T-cell (primary cell): ENCODE measurements around the gene VASP. TPM values are rescaled to one million over a fixed set of nuclear protein-coding genes. Genes with fewer than 3 reads are reported as not detected.

Experiments used
- ATAC-seq, 4 experiments: fragments of 200-7000 bp in 3 of 4; fragments of 150-1000 bp in 1 of 4; cut with Tn5 transposase; replicated peaks in 1 of 4; 1 replicate in 3 of 4; 2 replicates in 1 of 4; pipeline ENCODE4 v1.10.0; 2021; ENCODE audit warnings: moderate library complexity in 3 of 4, mild to moderate bottlenecking in 2 of 4, moderate number of reproducible peaks in 1 of 4
- CTCF ChIA-PET, 2 donors: fragments of 300-600 bp; sonication (Branson Sonifier 250); formaldehyde crosslinking; loops; one replicate each; lab custom pipeline; 2022; ENCODE audit warnings: antibody characterized with exemption in 2 of 2; lab: Charles Lee
- POLR2A ChIA-PET, 2 donors: fragments of 300-600 bp; sonication (Branson Sonifier 250); formaldehyde crosslinking; loops; one replicate each; lab custom pipeline; 2022; ENCODE audit warnings: antibody characterized with exemption in 2 of 2; lab: Charles Lee
- DNase-seq, 35 experiments: peaks; one replicate each; pipeline versions ENCODE4 v3.0.0 to v3.0.0-alpha.2; 2013 to 2023
- H3K27ac ChIP-seq: one replicate; pipeline ENCODE4 v1.5.1; 2013; ENCODE audit warnings: low read length
- H3K27me3 ChIP-seq, 2 experiments: replicated peaks in 1 of 2; 1 replicate in 1 of 2; 2 replicates in 1 of 2; pipeline versions ENCODE4 v1.6.1 to v1.7.0; 2013; ENCODE audit warnings: low read length in 1 of 2, mixed read lengths in 1 of 2; ENCODE audit not compliant: control insufficient read depth in 2 of 2, insufficient read depth in 2 of 2; ENCODE audit errors: extremely low read depth in 1 of 2
- H3K36me3 ChIP-seq, 2 donors: 1 replicate in 1 of 2; 2 replicates in 1 of 2; pipeline versions ENCODE4 v1.6.1 to v1.7.0; 2013; ENCODE audit warnings: low read length in 1 of 2; ENCODE audit not compliant: control insufficient read depth in 2 of 2, insufficient read depth in 1 of 2; ENCODE audit errors: extremely low read depth in 1 of 2
- H3K4me1 ChIP-seq, 2 experiments: 1 replicate in 1 of 2; 2 replicates in 1 of 2; pipeline versions ENCODE4 v1.6.1 to v1.7.0; 2013; ENCODE audit warnings: low read length in 2 of 2, mixed read lengths in 1 of 2; ENCODE audit not compliant: insufficient read depth in 2 of 2, control insufficient read depth in 1 of 2; ENCODE audit errors: extremely low read depth in 1 of 2
- H3K4me3 ChIP-seq, 2 donors: 1 replicate in 1 of 2; 2 replicates in 1 of 2; pipeline versions ENCODE4 v1.5.1 to v1.7.0; 2013; ENCODE audit warnings: mild to moderate bottlenecking in 2 of 2, low read length in 1 of 2, moderate library complexity in 1 of 2; ENCODE audit not compliant: control insufficient read depth in 1 of 2; ENCODE audit errors: extremely low read depth in 1 of 2
- H3K9me3 ChIP-seq: 2 replicates; pipeline ENCODE4 v1.7.0; 2013
- H3K27ac Mint-ChIP-seq, 2 donors: one replicate each; pipeline ENCODE4 v1.8.0; 2020 to 2021; ENCODE audit warnings: mild to moderate bottlenecking in 2 of 2, mixed read lengths in 2 of 2
- H3K27me3 Mint-ChIP-seq, 2 donors: one replicate each; pipeline ENCODE4 v1.8.0; 2021 to 2022; ENCODE audit warnings: mixed read lengths in 2 of 2
- H3K36me3 Mint-ChIP-seq: one replicate; pipeline ENCODE4 v1.8.0; 2021; ENCODE audit warnings: mixed read lengths
- H3K4me1 Mint-ChIP-seq, 3 donors: one replicate each; pipeline ENCODE4 v1.8.0; 2020 to 2022; ENCODE audit warnings: mixed read lengths in 3 of 3, mild to moderate bottlenecking in 1 of 3
- H3K4me3 Mint-ChIP-seq, 3 donors: one replicate each; pipeline ENCODE4 v1.8.0; 2020 to 2022; ENCODE audit warnings: mild to moderate bottlenecking in 3 of 3, mixed read lengths in 3 of 3, moderate library complexity in 3 of 3
- H3K9me3 Mint-ChIP-seq, 3 donors: one replicate each; pipeline ENCODE4 v1.8.0; 2020 to 2022; ENCODE audit warnings: mixed read lengths in 3 of 3
- WGBS: methylation state at CpG from one replicate; pipeline ENCODE4 v1.1.5; 2013; ENCODE audit warnings: missing lambda C conversion rate; ENCODE audit not compliant: insufficient coverage; 5-methylcytosine and 5-hydroxymethylcytosine counted together
- total RNA-seq, 35 experiments: library from RNA in 6 of 35; stranded (reverse) in 6 of 35; fragments of 120-200 nt in 1 of 35; gene quantifications; one replicate each; pipeline versions ENCODE4 v1.2.1 to v1.2.4 and lab custom pipeline; 2013 to 2026

Gene VASP
- total RNA-seq, 5 donors from 2014 or later (not counting 1 experiment from before 2014, with no cell fraction given), result 77.4 to 113 (median 101) TPM

DNA sequence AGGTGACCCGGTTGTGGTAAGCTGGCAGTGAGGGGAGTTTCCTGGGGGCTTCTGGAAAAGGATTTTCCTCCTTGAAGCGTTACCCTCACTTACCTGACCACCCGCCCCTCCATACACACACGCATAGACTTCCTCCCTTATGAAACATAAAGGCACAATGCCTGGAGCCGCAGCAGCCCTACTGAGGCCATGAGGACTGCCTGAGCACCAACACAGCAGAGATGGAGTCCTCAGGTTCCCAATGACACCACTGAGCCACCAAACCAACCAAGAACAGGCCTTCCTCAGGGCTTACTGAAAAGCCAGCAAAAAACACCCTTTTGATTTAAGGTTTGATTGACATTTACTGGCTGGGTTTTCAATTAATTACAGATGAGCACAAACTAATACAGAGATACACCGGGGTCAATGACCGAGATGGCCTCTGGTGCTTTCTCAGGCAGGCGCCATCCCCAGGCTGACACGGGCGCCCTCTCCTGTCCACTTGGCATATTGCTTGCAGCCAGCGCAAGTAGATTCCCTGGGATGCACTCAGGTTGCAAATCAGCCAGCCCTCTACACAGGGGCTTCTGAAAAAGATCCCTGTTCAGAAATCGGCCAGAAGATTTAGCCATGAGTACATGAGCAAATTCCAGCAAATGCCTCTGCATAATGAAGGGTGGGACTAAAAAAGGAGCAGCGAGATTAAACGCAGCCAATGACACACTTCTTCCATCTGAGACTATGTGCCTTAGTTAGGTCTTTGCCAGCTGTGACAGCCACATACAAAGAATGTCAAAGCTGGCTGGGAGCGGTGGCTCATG lies 62.5 kb downstream of the VASP start:
- Mint-ChIP-seq H3K4me3 (no peak overlapping the region), H3K27ac (no peak overlapping the region), H3K9me3 (no peaks in the 10 kb centered on the region), H3K27me3 (no peaks in the 10 kb centered on the region), H3K36me3 (peaks cover 8% of the 10 kb centered on the region), H3K4me1 (peaks cover 6 to 18% (median 9%) of the 10 kb centered on the region in 3 donors)
- Histone ChIP-seq H3K27ac (no peak overlapping the region), H3K4me3 (no peak overlapping the region), H3K27me3 (no peaks in the 10 kb centered on the region), H3K36me3 (peaks cover 0 to 3% of the 10 kb centered on the region in 2 donors), H3K9me3 (no peaks in the 10 kb centered on the region), H3K4me1 (peaks cover 0 to 12% of the 10 kb centered on the region in 2 experiments)
- 64% methylated on average over 9 of the region's 15 CpGs for WGBS
- peak in 34 of 35 experiments; percentile 9 to 66 (median 41) for DNase-seq
- ChIA-PET POLR2A (no interaction called here), CTCF (interaction anchor here (0.5 to 0.7 kb wide), 2 partner anchors 11 to 48 kb away, joined by 4 to 6 read pairs; no protein-coding TSS in a partner anchor)
- ATAC-seq, result peak; percentile 36 to 66 (median 64)

DNA sequence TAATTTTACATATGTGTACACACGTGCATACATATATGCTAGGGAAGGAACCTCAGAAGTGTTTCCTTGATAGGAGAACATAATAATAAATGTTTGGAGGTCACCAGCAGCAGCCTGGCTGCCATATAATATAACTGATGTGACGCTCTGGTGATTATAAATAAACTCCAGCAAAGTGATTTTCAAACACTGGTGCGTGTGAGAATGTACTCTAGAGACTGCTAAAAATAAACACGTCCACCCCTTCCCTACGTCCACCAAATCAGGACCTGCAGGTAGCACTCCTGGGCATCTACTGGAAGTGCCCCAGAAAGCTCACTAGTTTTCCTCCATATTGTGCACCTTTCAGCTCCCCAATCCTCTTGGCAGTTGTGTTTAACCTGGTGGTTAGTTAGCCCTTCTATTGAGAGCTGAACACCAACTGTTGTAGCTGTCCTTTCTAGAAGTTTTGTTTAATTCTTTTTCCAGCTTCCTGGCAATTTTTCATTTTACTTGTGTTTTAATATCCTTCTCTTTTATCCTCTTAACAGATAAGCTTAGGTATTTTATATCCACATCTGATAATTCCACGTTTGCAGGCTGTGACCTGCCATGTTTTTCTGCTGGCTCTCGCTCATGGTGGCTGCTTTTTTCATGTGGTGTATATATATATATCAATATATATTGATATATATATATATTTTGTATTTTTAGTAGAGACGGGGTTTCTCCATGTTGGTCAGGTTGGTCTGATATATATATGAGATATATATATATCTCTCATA lies 64.4 kb downstream of the VASP start:
- no peaks in the 10 kb centered on the region for H3K27me3 ChIP-seq
- Mint-ChIP-seq H3K4me3 (no peak overlapping the region), H3K36me3 (peaks cover 10% of the 10 kb centered on the region), H3K27ac (no peak overlapping the region), H3K9me3 (no peaks in the 10 kb centered on the region), H3K4me1 (peaks cover 6 to 21% (median 10%) of the 10 kb centered on the region in 3 donors), H3K27me3 (no peaks in the 10 kb centered on the region)
- ChIA-PET CTCF (interaction anchor here in 1 of 2 donors (0.6 kb wide), 1 partner anchor 178 kb away, joined by 5 read pairs; no protein-coding TSS in a partner anchor), POLR2A (interaction anchor here (0.6 kb wide), 2 partner anchors 70 to 119 kb away, joined by 3 to 7 read pairs; no protein-coding TSS in a partner anchor)
- 88% methylated on average over 3 of the region's 8 CpGs for WGBS
- H3K27ac ChIP-seq, result no peak overlapping the region
- H3K36me3 ChIP-seq, result peaks cover 0 to 3% of the 10 kb centered on the region in 2 donors
- no peak for ATAC-seq
- DNase-seq, result no peak
- no peaks in the 10 kb centered on the region for H3K9me3 ChIP-seq
- peaks cover 0 to 7% of the 10 kb centered on the region in 2 experiments for H3K4me1 ChIP-seq
- H3K4me3 ChIP-seq, result no peak overlapping the region

DNA sequence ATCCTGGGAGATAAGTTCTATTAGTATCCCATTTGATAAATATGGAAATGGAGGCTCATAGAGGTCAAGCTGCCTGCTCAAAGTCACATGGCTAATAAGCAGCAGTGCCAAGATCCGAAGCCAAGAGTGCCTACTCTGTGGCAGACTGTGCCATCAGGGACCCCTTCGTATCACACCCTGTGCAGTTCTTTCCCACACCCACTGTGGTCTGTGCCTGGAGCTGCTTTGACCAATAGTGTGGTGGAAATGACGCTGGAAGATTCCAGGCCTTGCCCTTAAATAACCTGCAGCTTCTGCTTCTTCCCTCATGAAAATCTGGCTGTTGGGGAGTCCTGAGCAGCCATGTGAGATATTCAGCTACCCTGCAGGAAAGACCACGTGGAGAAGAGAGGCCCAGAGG lies 67.2 kb downstream of the VASP start:
- CTCF ChIA-PET, result no interaction called here
- no peak for DNase-seq
- Histone ChIP-seq H3K27ac (no peak overlapping the region), H3K36me3 (peaks cover 0 to 3% of the 10 kb centered on the region in 2 donors), H3K4me1 (peaks cover 0 to 5% of the 10 kb centered on the region in 2 experiments), H3K27me3 (no peaks in the 10 kb centered on the region), H3K9me3 (no peaks in the 10 kb centered on the region), H3K4me3 (no peak overlapping the region)
- POLR2A ChIA-PET, result interaction anchor here in 1 of 2 donors (0.5 kb wide), 1 partner anchor 85 kb away, joined by 5 read pairs; no protein-coding TSS in a partner anchor
- Mint-ChIP-seq H3K27ac (no peak overlapping the region), H3K4me1 (peaks cover 12 to 22% (median 19%) of the 10 kb centered on the region in 3 donors), H3K9me3 (no peaks in the 10 kb centered on the region), H3K27me3 (no peaks in the 10 kb centered on the region), H3K36me3 (peaks cover 11% of the 10 kb centered on the region), H3K4me3 (no peak overlapping the region)
- no peak for ATAC-seq
- 60% methylated on average over 2 of the region's 4 CpGs for WGBS

GRCh38 chr19:45575216-45575615 lies 67.9 kb downstream of the VASP start:
- no peak overlapping the region for H3K4me3 Mint-ChIP-seq
- POLR2A ChIA-PET, result no interaction called here
- no peaks in the 10 kb centered on the region for H3K27me3 ChIP-seq
- H3K4me3 ChIP-seq, result no peak overlapping the region
- no peak overlapping the region for H3K27ac Mint-ChIP-seq
- H3K27ac ChIP-seq, result no peak overlapping the region
- H3K4me1 Mint-ChIP-seq, result peaks cover 7 to 15% (median 12%) of the 10 kb centered on the region in 3 donors
- no peaks in the 10 kb centered on the region for H3K9me3 ChIP-seq
- CTCF ChIA-PET, result no interaction called here
- ATAC-seq (no peak), DNase-seq (no peak)
- peaks cover 7% of the 10 kb centered on the region for H3K36me3 Mint-ChIP-seq
- no peaks in the 10 kb centered on the region for H3K27me3 Mint-ChIP-seq
- H3K4me1 ChIP-seq, result no peaks in the 10 kb centered on the region
- no peaks in the 10 kb centered on the region for H3K9me3 Mint-ChIP-seq
- no CpG with 5 or more reads among the region's 5 CpGs for WGBS
- H3K36me3 ChIP-seq, result peaks cover 0 to 3% of the 10 kb centered on the region in 2 donors

Other genes starting within 250 kb of the VASP start
- gene CKM, start 184.6 kb upstream of the VASP start, total RNA-seq, result not detected
- gene KLC3, start 166.7 kb upstream of the VASP start, total RNA-seq, result under 1 TPM in 1 of 5 donors, not detected in 4; 0.35 TPM
- 10 to 100 TPM; 14.5 to 23.2 (median 21.3) TPM for gene ERCC2, start 136.9 kb upstream of the VASP start, total RNA-seq
- gene PPP1R13L, start 102.4 kb upstream of the VASP start, total RNA-seq, result 10 to 100 TPM in 4 of 5 donors, 1 to 10 TPM in 1; 7.9 to 15.7 (median 12.5) TPM
- 1 to 10 TPM in 3 of 5 donors, under 1 TPM in 2; 0.82 to 6.2 (median 5.0) TPM for gene POLR1G, start 100.8 kb upstream of the VASP start, total RNA-seq
- 10 to 100 TPM; 41.7 to 55.4 (median 51.6) TPM for gene ERCC1, start 83.6 kb upstream of the VASP start, total RNA-seq
- 1,000 to 10,000 TPM in 1 of 5 donors, 100 to 1,000 TPM in 1, 10 to 100 TPM in 1, 1 to 10 TPM in 2; 6.7 to 1,173 (median 10.4) TPM for gene FOSB, start 39.5 kb upstream of the VASP start, total RNA-seq
- gene RTN2, start 10.4 kb upstream of the VASP start, total RNA-seq, result 1 to 10 TPM; 1.7 to 2.5 (median 2.2) TPM
- 10 to 100 TPM in 2 of 5 donors, 1 to 10 TPM in 3; 5.6 to 14.6 (median 10.0) TPM for gene PPM1N, start 9.0 kb upstream of the VASP start, total RNA-seq
- 10 to 100 TPM in 2 of 5 donors, 1 to 10 TPM in 3; 7.9 to 11.4 (median 9.6) TPM for gene OPA3, start 77.3 kb downstream of the VASP start, total RNA-seq
- gene GPR4, start 94.7 kb downstream of the VASP start, total RNA-seq, result under 1 TPM in 1 of 5 donors, not detected in 4; 0.20 TPM
- 10 to 100 TPM; 63.7 to 90.5 (median 74.1) TPM for gene EML2, start 131.9 kb downstream of the VASP start, total RNA-seq
- gene GIPR, start 160.7 kb downstream of the VASP start, total RNA-seq, result 10 to 100 TPM in 1 of 5 donors, 1 to 10 TPM in 4; 6.9 to 10.8 (median 7.1) TPM
- 100 to 1,000 TPM; 375 to 450 (median 395) TPM for gene SNRPD2, start 184.5 kb downstream of the VASP start, total RNA-seq
- gene QPCTL, start 185.2 kb downstream of the VASP start, total RNA-seq, result 10 to 100 TPM in 3 of 5 donors, 1 to 10 TPM in 2; 5.4 to 13.7 (median 10.3) TPM
- 10 to 100 TPM; 27.9 to 48.3 (median 38.0) TPM for gene FBXO46, start 223.4 kb downstream of the VASP start, total RNA-seq
- not detected for gene MEIOSIN, start 226.0 kb downstream of the VASP start, total RNA-seq